ENCODE results near the gene TMEM38A. TPM values are rescaled to one million over a fixed set of nuclear protein-coding genes. Genes with fewer than 3 reads are reported as not detected.

Gene TMEM38A, protein sequence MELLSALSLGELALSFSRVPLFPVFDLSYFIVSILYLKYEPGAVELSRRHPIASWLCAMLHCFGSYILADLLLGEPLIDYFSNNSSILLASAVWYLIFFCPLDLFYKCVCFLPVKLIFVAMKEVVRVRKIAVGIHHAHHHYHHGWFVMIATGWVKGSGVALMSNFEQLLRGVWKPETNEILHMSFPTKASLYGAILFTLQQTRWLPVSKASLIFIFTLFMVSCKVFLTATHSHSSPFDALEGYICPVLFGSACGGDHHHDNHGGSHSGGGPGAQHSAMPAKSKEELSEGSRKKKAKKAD
- 1.0 TPM for polyA plus RNA-seq (2013, experiment 1 of 2)
- 1.1 TPM for polyA plus RNA-seq (2013, experiment 2 of 2)

DNA sequence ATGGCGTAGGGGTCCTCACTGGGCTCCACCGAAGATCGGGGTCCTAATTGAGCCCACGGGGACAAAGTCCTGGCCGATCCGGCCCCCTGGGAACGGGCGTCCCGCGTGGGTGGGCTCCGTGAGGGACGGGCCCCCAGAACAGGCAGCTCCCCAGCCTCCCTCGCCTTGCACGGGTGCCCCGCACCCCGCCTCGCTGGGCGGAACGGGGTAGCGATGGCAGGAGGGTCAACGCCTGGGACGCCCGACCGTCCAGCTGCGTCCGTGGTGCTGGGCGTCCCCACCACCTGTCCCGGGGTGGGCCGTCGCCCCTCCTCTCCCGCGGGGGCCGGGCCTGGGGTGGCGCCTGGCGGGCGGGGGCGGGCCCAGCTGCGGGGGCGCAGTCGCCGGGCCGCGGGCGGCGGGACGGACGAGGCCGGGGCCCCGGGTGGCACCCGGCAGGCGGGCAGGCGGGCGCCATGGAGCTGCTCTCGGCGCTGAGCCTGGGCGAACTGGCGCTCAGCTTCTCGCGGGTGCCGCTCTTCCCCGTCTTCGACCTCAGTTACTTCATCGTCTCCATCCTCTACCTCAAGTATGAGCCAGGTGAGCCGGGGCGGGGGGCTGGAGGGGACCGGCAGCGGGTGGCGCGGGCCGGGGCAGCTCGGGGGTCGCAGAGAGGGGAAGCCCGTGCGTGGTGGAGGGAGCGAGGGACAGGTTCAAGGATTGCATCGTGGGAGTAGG, at the start of gene TMEM38A:
TMEM38A (plus strand) TSS at position 377 of the 717 bp plus-strand sequence; CDS start at position 456, 79 bp downstream.
- Histone ChIP-seq H3K27ac (replicated peaks; ENCODE audit: low read length) (peak within 1 kb of the TSS; percentile 92), H3K14ac (ENCODE audit: low read length) (peak within 1 kb of the TSS; percentile 94), H3K9me3 (replicated peaks in 1 of 2; ENCODE audit: control insufficient read depth in 2 of 2, insufficient read depth in 1 of 2, low read depth in 1 of 2, low read length in 2 of 2) (peaks cover 0 to 6% of the 10 kb centered on the region in 2 donors), H3K9ac (ENCODE audit: low read depth, low read length, poor library complexity) (peak within 1 kb of the TSS; percentile 92), H2BK120ac (ENCODE audit: low read depth, low read length) (peak within 1 kb of the TSS; percentile 64), H2AK5ac (ENCODE audit: low read depth, low read length) (peak within 1 kb of the TSS; percentile 93), H3K36me3 (replicated peaks in 1 of 2; ENCODE audit: control insufficient read depth in 2 of 2, insufficient read depth in 2 of 2, low read length in 2 of 2) (peaks cover 18 to 34% of the 10 kb centered on the region in 2 donors), H3K4me1 (ENCODE audit: control insufficient read depth in 2 of 2, insufficient read depth in 1 of 2, low read depth in 1 of 2, low read length in 2 of 2) (peaks cover 4 to 11% of the 10 kb centered on the region in 2 donors), H4K8ac (ENCODE audit: low read depth, low read length) (no peak within 1 kb of the TSS), H2BK15ac (ENCODE audit: low read length) (peak within 1 kb of the TSS; percentile 79), H3K23ac (ENCODE audit: low read depth, low read length, poor library complexity) (peak within 1 kb of the TSS; percentile 98), H3K4me3 (ENCODE audit: low read length in 2 of 2) (peak within 1 kb of the TSS; percentile 73 to 91), H3K18ac (ENCODE audit: low read length) (peak within 1 kb of the TSS; percentile 100), H3K79me1 (ENCODE audit: low read depth, low read length) (peaks cover 14% of the 10 kb centered on the region), H4K91ac (ENCODE audit: low read depth, low read length, poor library complexity) (no peak within 1 kb of the TSS), H3K27me3 (ENCODE audit: control insufficient read depth in 3 of 3, insufficient read depth in 3 of 3, low read depth in 1 of 3, low read length in 3 of 3) (peaks cover 0 to 16% (median 9%) of the 10 kb centered on the region in 3 experiments), H2BK12ac (ENCODE audit: low read length) (peak within 1 kb of the TSS; percentile 22), H2BK5ac (ENCODE audit: low read length) (peak within 1 kb of the TSS; percentile 57), H2AFZ (ENCODE audit: low read length) (peak within 1 kb of the TSS; percentile 96), H3K4ac (ENCODE audit: low read length) (peak within 1 kb of the TSS; percentile 98), H3K4me2 (ENCODE audit: insufficient read depth, low read length, poor library complexity, severe bottlenecking) (peak within 1 kb of the TSS; percentile 97)
- peak; percentile 4 for DNase-seq (ENCODE audit: low spot score)
- no CpG with 5 or more reads among the region's 76 CpGs for WGBS, 2 donors (ENCODE audit: extremely low coverage in 2 of 2, insufficient read length in 2 of 2, insufficient replicate concordance in 1 of 2)

DNA sequence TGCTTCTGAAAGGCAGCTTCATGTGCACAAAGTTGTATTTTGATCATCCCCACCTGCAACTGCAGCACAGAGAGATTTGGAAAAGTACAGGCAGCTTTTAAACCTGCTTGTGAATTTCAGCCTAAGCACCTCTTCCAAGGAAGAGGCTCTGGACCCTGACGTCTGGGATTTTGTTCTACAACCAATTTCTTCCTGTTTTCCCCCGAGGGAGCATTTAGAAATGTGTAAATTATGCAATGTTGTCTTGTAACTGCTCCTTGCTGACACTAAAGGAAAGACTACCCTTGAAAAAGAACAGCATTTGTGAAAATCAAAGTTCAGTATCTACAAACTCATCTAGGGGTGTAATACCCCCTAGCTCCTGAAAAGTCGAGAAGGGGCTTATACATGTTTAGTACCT, 48.3 kb upstream of the TMEM38A start:
- Histone ChIP-seq H2AFZ (ENCODE audit: low read length) (no peak overlapping the region), H2AK5ac (ENCODE audit: low read depth, low read length) (no peak overlapping the region), H3K36me3 (replicated peaks in 1 of 2; ENCODE audit: control insufficient read depth in 2 of 2, insufficient read depth in 2 of 2, low read length in 2 of 2) (no peaks in the 10 kb centered on the region), H3K4me3 (ENCODE audit: low read length in 2 of 2) (no peak overlapping the region), H4K91ac (ENCODE audit: low read depth, low read length, poor library complexity) (no peak overlapping the region), H2BK5ac (ENCODE audit: low read length) (no peak overlapping the region), H3K4me1 (ENCODE audit: control insufficient read depth in 2 of 2, insufficient read depth in 1 of 2, low read depth in 1 of 2, low read length in 2 of 2) (peaks cover 0 to 3% of the 10 kb centered on the region in 2 donors), H4K8ac (ENCODE audit: low read depth, low read length) (no peak overlapping the region), H2BK120ac (ENCODE audit: low read depth, low read length) (no peak overlapping the region), H3K4ac (ENCODE audit: low read length) (no peak overlapping the region), H2BK15ac (ENCODE audit: low read length) (no peak overlapping the region), H3K18ac (ENCODE audit: low read length) (no peak overlapping the region), H3K23ac (ENCODE audit: low read depth, low read length, poor library complexity) (no peak overlapping the region), H3K27me3 (ENCODE audit: control insufficient read depth in 3 of 3, insufficient read depth in 3 of 3, low read depth in 1 of 3, low read length in 3 of 3) (no peaks in the 10 kb centered on the region), H3K4me2 (ENCODE audit: insufficient read depth, low read length, poor library complexity, severe bottlenecking) (no peak overlapping the region), H3K27ac (replicated peaks; ENCODE audit: low read length) (no peak overlapping the region), H3K14ac (ENCODE audit: low read length) (no peak overlapping the region), H2BK12ac (ENCODE audit: low read length) (no peak overlapping the region), H3K9me3 (replicated peaks in 1 of 2; ENCODE audit: control insufficient read depth in 2 of 2, insufficient read depth in 1 of 2, low read depth in 1 of 2, low read length in 2 of 2) (no peaks in the 10 kb centered on the region), H3K79me1 (ENCODE audit: low read depth, low read length) (peaks cover 16% of the 10 kb centered on the region), H3K9ac (ENCODE audit: low read depth, low read length, poor library complexity) (no peak overlapping the region)
- no CpG with 5 or more reads among the region's 3 CpGs for whole genome bisulfite sequencing, 2 donors (ENCODE audit: extremely low coverage in 2 of 2, insufficient read length in 2 of 2, insufficient replicate concordance in 1 of 2)
- no peak for DNase-seq (ENCODE audit: low spot score)

DNA sequence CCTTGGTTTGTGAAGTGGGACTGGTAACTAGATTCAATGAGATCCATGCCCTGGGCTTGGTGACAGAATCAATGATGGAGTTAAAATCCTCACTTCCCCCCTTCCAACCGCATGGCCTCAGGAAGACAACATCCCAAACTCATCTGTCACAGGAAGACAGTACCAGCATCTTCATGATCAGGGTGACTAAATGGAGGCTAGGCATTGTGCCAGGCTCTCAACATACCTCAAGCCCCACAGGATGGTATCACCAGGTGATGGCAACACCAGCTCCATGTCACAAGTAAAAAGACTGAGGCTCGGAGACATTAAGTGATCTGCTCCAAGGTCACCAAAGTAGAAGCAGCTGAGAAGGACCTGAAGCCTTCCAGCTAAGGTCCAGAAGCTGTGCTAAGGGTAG, 47.1 kb upstream of the TMEM38A start:
- H3K4me2 ChIP-seq (ENCODE audit: insufficient read depth, low read length, poor library complexity, severe bottlenecking) = no peak overlapping the region
- H2BK15ac ChIP-seq (ENCODE audit: low read length) = no peak overlapping the region
- H3K79me1 ChIP-seq (ENCODE audit: low read depth, low read length) = peaks cover 20% of the 10 kb centered on the region
- no peak overlapping the region for H2AK5ac ChIP-seq (ENCODE audit: low read depth, low read length)
- no peak overlapping the region for H2BK12ac ChIP-seq (ENCODE audit: low read length)
- no peak overlapping the region for H2AFZ ChIP-seq (ENCODE audit: low read length)
- H3K9ac ChIP-seq (ENCODE audit: low read depth, low read length, poor library complexity) = no peak overlapping the region
- DNase-seq (ENCODE audit: low spot score) = no peak
- H3K4me1 ChIP-seq (ENCODE audit: control insufficient read depth in 2 of 2, insufficient read depth in 1 of 2, low read depth in 1 of 2, low read length in 2 of 2) = peaks cover 0 to 3% of the 10 kb centered on the region in 2 donors
- no peak overlapping the region for H3K18ac ChIP-seq (ENCODE audit: low read length)
- no peak overlapping the region for H3K23ac ChIP-seq (ENCODE audit: low read depth, low read length, poor library complexity)
- no peak overlapping the region for H3K4ac ChIP-seq (ENCODE audit: low read length)
- no peaks in the 10 kb centered on the region for H3K9me3 ChIP-seq (replicated peaks in 1 of 2; ENCODE audit: control insufficient read depth in 2 of 2, insufficient read depth in 1 of 2, low read depth in 1 of 2, low read length in 2 of 2)
- WGBS, 2 donors (ENCODE audit: extremely low coverage in 2 of 2, insufficient read length in 2 of 2, insufficient replicate concordance in 1 of 2) = no CpG with 5 or more reads among the region's 2 CpGs
- H3K4me3 ChIP-seq (ENCODE audit: low read length in 2 of 2) = no peak overlapping the region
- no peaks in the 10 kb centered on the region for H3K27me3 ChIP-seq (ENCODE audit: control insufficient read depth in 3 of 3, insufficient read depth in 3 of 3, low read depth in 1 of 3, low read length in 3 of 3)
- no peak overlapping the region for H4K8ac ChIP-seq (ENCODE audit: low read depth, low read length)
- no peak overlapping the region for H2BK120ac ChIP-seq (ENCODE audit: low read depth, low read length)
- no peak overlapping the region for H4K91ac ChIP-seq (ENCODE audit: low read depth, low read length, poor library complexity)
- H3K36me3 ChIP-seq (replicated peaks in 1 of 2; ENCODE audit: control insufficient read depth in 2 of 2, insufficient read depth in 2 of 2, low read length in 2 of 2) = no peaks in the 10 kb centered on the region
- H2BK5ac ChIP-seq (ENCODE audit: low read length) = no peak overlapping the region
- no peak overlapping the region for H3K27ac ChIP-seq (replicated peaks; ENCODE audit: low read length)
- no peak overlapping the region for H3K14ac ChIP-seq (ENCODE audit: low read length)

- Histone ChIP-seq H2BK15ac (ENCODE audit: low read length) (no peak overlapping the region), H3K4me1 (ENCODE audit: control insufficient read depth in 2 of 2, insufficient read depth in 1 of 2, low read depth in 1 of 2, low read length in 2 of 2) (peaks cover 0 to 3% of the 10 kb centered on the region in 2 donors), H3K27me3 (ENCODE audit: control insufficient read depth in 3 of 3, insufficient read depth in 3 of 3, low read depth in 1 of 3, low read length in 3 of 3) (no peaks in the 10 kb centered on the region), H2BK12ac (ENCODE audit: low read length) (no peak overlapping the region), H3K36me3 (replicated peaks in 1 of 2; ENCODE audit: control insufficient read depth in 2 of 2, insufficient read depth in 2 of 2, low read length in 2 of 2) (no peaks in the 10 kb centered on the region), H2BK120ac (ENCODE audit: low read depth, low read length) (no peak overlapping the region), H3K79me1 (ENCODE audit: low read depth, low read length) (peaks cover 22% of the 10 kb centered on the region), H2AK5ac (ENCODE audit: low read depth, low read length) (no peak overlapping the region), H3K23ac (ENCODE audit: low read depth, low read length, poor library complexity) (no peak overlapping the region), H4K8ac (ENCODE audit: low read depth, low read length) (no peak overlapping the region), H3K18ac (ENCODE audit: low read length) (no peak overlapping the region), H4K91ac (ENCODE audit: low read depth, low read length, poor library complexity) (no peak overlapping the region), H2BK5ac (ENCODE audit: low read length) (no peak overlapping the region), H3K9me3 (replicated peaks in 1 of 2; ENCODE audit: control insufficient read depth in 2 of 2, insufficient read depth in 1 of 2, low read depth in 1 of 2, low read length in 2 of 2) (no peaks in the 10 kb centered on the region), H3K4me3 (ENCODE audit: low read length in 2 of 2) (no peak overlapping the region), H3K9ac (ENCODE audit: low read depth, low read length, poor library complexity) (no peak overlapping the region), H3K4ac (ENCODE audit: low read length) (no peak overlapping the region), H3K4me2 (ENCODE audit: insufficient read depth, low read length, poor library complexity, severe bottlenecking) (no peak overlapping the region), H2AFZ (ENCODE audit: low read length) (no peak overlapping the region), H3K27ac (replicated peaks; ENCODE audit: low read length) (no peak overlapping the region), H3K14ac (ENCODE audit: low read length) (no peak overlapping the region)
- DNase-seq (ENCODE audit: low spot score) = no peak
- no CpG with 5 or more reads among the region's 2 CpGs for WGBS, 2 donors (ENCODE audit: extremely low coverage in 2 of 2, insufficient read length in 2 of 2, insufficient replicate concordance in 1 of 2)
Measured at GRCh38 chr19:16614941-16615340, 46.0 kb upstream of the TMEM38A start.

Data from neuronal stem cell (in vitro differentiated cells).